Astrocyte (in vitro differentiated cells and primary cell): ENCODE measurements around the gene ABHD2.

Experiments
- CTCF ChIP-seq: IDR thresholded peaks from 2 replicates; pipeline ENCODE4 v1.5.1; 2011; ENCODE audit warnings: low read depth, mild to moderate bottlenecking, inconsistent platforms, low read length, moderate library complexity; ENCODE audit not compliant: insufficient read depth
- EZH2 ChIP-seq: IDR thresholded peaks from 2 replicates; pipeline ENCODE4 v1.6.1; 2012; ENCODE audit warnings: mild to moderate bottlenecking, low read length, inconsistent platforms; ENCODE audit not compliant: insufficient read depth

DNA sequence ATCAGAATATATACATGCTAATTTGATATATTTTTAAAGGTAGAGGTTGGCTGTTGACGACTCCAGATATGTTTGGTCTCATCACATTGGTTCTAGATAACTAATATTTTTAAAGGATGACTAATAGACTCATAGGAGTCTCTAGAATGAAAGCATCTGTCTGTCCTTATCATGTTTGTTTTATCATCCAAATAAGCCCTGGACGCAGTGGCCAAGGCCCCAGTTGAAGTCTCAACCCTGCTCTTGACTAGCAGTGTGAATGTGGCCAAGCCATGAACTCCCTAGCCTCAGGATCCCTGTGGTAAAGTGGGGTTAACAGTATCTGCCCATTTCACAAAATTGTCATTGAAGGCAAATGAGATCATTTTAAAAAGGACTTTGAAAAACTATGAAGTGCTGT lies 53.6 kb downstream of the ABHD2 start:
- TF ChIP-seq CTCF (no peak), EZH2 (no peak)
